ENCODE measurements around the gene GRM4.

GRM4 gene

DNA sequence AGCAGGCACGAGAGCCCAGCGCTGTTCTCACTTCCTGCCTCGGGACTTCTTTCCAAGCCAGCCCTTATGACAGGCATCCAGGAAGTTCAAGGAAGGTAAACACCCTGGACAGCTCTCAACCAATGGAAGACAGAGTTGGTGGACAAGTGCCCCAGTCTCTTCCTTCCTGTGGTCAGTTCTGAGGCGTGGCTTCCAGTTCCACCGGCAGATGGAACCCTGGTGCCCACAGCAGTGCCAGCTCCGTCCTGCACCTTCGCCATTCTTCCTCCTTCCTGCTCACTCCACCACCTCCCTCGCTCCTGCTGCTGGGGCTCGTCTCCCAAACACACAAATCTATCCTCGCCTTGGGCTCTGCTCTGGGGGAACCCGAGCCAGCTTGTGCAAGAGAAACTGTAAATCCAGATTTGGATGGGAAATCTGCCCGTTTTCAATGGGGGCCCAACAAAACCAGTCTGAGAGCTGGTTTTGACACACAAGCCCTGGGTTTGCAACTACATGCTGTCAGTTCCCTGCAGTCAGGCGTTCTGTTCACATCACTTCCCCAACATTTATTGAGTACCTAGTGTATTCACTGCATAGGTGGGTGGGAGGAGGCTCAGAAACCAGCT lies 162.7 kb downstream of the GRM4 start:
- Histone ChIP-seq H3K4me3 (ENCODE audit: low read depth in 1 of 2, low read length in 2 of 2) (no peak overlapping the region), H3K27ac (ENCODE audit: low read length) (no peak overlapping the region), H3K9me3 (ENCODE audit: control insufficient read depth in 1 of 2, low read length in 2 of 2) (no peaks in the 10 kb centered on the region), H3K4me1 (ENCODE audit: control insufficient read depth in 1 of 2, insufficient read depth in 2 of 2, low read length in 2 of 2) (no peaks in the 10 kb centered on the region), H3K27me3 (ENCODE audit: low read depth, low read length) (no peaks in the 10 kb centered on the region), H3K36me3 (ENCODE audit: control insufficient read depth in 1 of 2, insufficient read depth in 2 of 2, low read length in 2 of 2) (no peaks in the 10 kb centered on the region)

DNA sequence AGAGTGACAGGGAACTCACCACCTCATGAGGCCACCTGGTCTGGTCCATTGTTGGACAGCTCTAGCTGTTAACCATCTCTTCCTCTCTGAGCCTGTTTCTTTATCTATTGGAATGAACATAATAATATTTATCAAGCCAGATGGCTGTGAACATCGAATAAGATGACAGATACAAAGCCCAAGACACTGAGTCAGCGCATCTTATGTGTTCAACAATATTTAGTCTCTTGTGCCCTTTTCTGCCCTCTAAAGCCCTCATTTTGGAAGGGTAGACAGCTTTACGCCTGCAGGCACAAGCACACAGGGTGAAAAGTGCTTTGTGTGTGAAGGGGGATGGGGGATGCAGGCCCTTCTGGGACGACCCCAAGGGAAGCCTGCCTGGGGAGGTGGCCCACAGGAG lies 164.0 kb downstream of the GRM4 start:
- Histone ChIP-seq H3K4me3 (ENCODE audit: low read depth in 1 of 2, low read length in 2 of 2) (no peak overlapping the region), H3K4me1 (ENCODE audit: control insufficient read depth in 1 of 2, insufficient read depth in 2 of 2, low read length in 2 of 2) (no peaks in the 10 kb centered on the region), H3K27ac (ENCODE audit: low read length) (no peak overlapping the region)

DNA sequence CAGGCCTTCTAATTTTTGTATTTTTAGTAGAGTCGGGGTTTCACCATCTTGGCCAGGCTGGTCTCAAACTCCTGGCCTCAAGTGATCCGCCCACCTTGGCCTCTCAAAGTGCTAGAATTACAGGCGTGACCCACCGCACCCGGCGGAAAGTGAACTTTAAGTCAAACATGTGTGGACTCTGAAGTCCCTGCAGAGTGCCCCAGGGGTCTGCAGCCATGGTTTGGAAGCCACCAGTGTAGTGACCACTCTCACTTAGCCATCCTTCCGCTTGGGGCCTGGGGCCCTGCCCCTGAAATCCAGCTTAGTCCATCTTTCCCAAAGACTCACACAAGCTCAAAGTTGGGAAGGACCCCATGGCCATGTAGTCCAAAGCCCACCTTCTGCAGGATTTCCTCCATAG lies 164.5 kb downstream of the GRM4 start:
- H3K4me1 ChIP-seq (ENCODE audit: control insufficient read depth in 1 of 2, insufficient read depth in 2 of 2, low read length in 2 of 2) = no peaks in the 10 kb centered on the region
- no peaks in the 10 kb centered on the region for H3K9me3 ChIP-seq (ENCODE audit: control insufficient read depth in 1 of 2, low read length in 2 of 2)
- no peaks in the 10 kb centered on the region for H3K36me3 ChIP-seq (ENCODE audit: control insufficient read depth in 1 of 2, insufficient read depth in 2 of 2, low read length in 2 of 2)
- H3K4me3 ChIP-seq (ENCODE audit: low read depth in 1 of 2, low read length in 2 of 2) = no peak overlapping the region
- H3K27ac ChIP-seq (ENCODE audit: low read length) = no peak overlapping the region
- H3K27me3 ChIP-seq (ENCODE audit: low read depth, low read length) = peaks cover 3% of the 10 kb centered on the region

More for the DNA sequence above, 164.0 kb downstream of the GRM4 start:
- Histone ChIP-seq H3K27me3 (ENCODE audit: low read depth, low read length) (no peaks in the 10 kb centered on the region), H3K36me3 (ENCODE audit: control insufficient read depth in 1 of 2, insufficient read depth in 2 of 2, low read length in 2 of 2) (no peaks in the 10 kb centered on the region), H3K9me3 (ENCODE audit: control insufficient read depth in 1 of 2, low read length in 2 of 2) (no peaks in the 10 kb centered on the region)

DNA sequence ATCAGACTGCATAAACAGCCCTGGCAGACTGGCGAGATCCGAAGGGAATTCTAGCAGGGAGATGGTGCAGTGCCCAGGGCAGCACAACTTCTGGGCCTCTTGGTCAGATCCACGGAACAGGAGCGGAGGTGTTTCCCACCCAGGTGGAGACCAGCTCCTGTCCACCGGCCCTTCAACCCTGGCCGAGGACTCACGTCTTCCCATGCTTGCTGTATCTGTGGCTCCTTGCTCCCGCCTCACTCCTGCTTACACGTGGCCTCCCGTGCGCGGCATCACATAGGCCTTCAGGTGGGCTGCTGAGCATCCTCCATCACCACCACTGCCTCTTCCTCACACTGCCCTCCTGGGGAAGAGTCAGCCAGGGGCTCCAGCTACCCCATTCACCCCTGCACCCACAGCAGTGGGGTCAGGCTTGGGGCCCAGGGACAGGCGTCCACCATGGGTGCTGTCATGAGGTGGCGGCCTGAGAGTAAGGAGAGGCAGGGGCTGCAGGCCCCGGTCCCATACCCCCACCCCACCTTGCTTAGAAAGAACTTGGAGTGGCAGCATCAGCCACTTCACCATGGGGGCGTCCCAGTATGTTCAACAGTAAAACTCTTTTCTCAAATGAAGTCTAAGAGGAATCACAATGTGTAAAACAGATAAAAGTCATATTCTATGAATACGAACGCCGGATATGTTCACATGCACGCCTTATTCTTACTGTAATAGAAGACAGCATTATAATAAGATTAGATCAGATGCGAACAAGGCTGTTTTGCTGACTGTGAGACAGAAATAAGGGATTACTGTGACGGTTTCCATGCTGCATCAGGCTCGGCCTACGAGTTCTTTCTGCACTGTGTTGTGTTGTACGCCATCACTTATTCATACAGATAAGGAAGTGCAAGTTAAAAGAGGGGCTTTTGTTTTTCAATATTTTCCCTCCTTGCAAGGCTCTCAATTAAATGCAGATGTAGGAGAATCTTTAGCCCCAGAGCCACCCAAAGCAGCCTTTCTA lies 165.4 kb downstream of the GRM4 start:
- Histone ChIP-seq H3K27ac (ENCODE audit: low read length) (no peak overlapping the region), H3K36me3 (ENCODE audit: control insufficient read depth in 1 of 2, insufficient read depth in 2 of 2, low read length in 2 of 2) (no peaks in the 10 kb centered on the region), H3K27me3 (ENCODE audit: low read depth, low read length) (peaks cover 8% of the 10 kb centered on the region), H3K4me1 (ENCODE audit: control insufficient read depth in 1 of 2, insufficient read depth in 2 of 2, low read length in 2 of 2) (no peaks in the 10 kb centered on the region), H3K9me3 (ENCODE audit: control insufficient read depth in 1 of 2, low read length in 2 of 2) (no peaks in the 10 kb centered on the region), H3K4me3 (ENCODE audit: low read depth in 1 of 2, low read length in 2 of 2) (no peak overlapping the region)

DNA sequence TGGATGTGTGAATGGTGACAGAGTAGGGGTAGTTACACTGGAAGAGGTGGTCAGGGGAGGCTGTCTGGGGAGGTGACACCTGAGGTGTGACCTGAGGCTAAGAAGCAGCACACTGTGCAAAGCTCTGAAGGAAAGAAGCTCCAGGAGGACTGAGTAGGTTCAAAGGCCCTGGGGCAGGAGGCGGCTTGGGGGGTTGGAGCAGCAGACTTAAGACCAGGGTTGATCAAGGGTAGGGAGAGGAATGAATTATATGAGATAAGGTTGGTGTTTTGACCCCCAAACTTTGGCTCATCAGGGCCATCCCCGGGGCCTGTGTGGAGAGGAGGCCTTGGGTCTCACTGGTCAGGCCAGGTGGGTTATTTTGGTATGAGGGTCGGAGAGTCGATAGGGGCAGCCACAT lies 166.1 kb downstream of the GRM4 start:
- H3K9me3 ChIP-seq (ENCODE audit: control insufficient read depth in 1 of 2, low read length in 2 of 2) = no peaks in the 10 kb centered on the region
- no peaks in the 10 kb centered on the region for H3K4me1 ChIP-seq (ENCODE audit: control insufficient read depth in 1 of 2, insufficient read depth in 2 of 2, low read length in 2 of 2)
- H3K27me3 ChIP-seq (ENCODE audit: low read depth, low read length) = peaks cover 8% of the 10 kb centered on the region
- H3K27ac ChIP-seq (ENCODE audit: low read length) = no peak overlapping the region
- no peaks in the 10 kb centered on the region for H3K36me3 ChIP-seq (ENCODE audit: control insufficient read depth in 1 of 2, insufficient read depth in 2 of 2, low read length in 2 of 2)
- H3K4me3 ChIP-seq (ENCODE audit: low read depth in 1 of 2, low read length in 2 of 2) = no peak overlapping the region

DNA sequence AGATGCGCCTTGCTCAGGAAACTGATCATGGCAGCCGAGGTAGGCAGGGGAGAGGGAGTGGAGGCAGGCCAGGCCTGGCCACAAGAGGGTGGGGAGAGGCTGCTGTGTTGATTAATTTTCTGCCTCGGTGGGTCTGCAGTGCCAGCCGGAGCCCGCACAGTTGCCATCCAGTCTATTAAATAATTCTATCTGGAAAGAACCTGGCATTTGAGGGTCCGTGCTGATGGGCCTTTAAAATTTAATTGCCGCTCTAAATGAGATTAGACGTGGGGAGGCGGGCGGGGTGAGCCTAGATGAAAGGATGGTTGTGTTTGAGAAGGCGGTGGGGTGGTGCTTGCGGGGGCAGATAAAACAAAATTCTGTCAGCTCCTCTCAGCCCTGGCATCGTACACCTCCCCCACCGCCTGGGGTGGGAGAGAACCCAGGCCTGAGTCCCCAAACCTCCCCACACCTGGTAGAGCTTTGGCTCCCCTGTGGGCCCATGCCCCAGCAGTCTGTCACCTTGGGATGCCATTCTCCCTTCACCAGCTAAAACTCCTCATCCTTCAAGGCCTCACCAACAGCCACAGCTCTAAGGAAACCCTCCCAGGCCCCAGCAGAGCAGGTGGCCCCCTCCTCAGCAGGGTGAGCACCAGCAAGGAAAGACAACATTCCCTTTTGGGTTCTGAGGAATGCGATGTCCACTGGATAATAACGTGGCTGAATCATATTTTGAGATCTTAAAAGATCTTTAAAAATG lies 167.3 kb downstream of the GRM4 start:
- no peak overlapping the region for H3K4me3 ChIP-seq (ENCODE audit: low read depth in 1 of 2, low read length in 2 of 2)
- no peaks in the 10 kb centered on the region for H3K9me3 ChIP-seq (ENCODE audit: control insufficient read depth in 1 of 2, low read length in 2 of 2)
- H3K4me1 ChIP-seq (ENCODE audit: control insufficient read depth in 1 of 2, insufficient read depth in 2 of 2, low read length in 2 of 2) = no peaks in the 10 kb centered on the region
- H3K27ac ChIP-seq (ENCODE audit: low read length) = no peak overlapping the region
- H3K36me3 ChIP-seq (ENCODE audit: control insufficient read depth in 1 of 2, insufficient read depth in 2 of 2, low read length in 2 of 2) = no peaks in the 10 kb centered on the region
- H3K27me3 ChIP-seq (ENCODE audit: low read depth, low read length) = peaks cover 8% of the 10 kb centered on the region

DNA sequence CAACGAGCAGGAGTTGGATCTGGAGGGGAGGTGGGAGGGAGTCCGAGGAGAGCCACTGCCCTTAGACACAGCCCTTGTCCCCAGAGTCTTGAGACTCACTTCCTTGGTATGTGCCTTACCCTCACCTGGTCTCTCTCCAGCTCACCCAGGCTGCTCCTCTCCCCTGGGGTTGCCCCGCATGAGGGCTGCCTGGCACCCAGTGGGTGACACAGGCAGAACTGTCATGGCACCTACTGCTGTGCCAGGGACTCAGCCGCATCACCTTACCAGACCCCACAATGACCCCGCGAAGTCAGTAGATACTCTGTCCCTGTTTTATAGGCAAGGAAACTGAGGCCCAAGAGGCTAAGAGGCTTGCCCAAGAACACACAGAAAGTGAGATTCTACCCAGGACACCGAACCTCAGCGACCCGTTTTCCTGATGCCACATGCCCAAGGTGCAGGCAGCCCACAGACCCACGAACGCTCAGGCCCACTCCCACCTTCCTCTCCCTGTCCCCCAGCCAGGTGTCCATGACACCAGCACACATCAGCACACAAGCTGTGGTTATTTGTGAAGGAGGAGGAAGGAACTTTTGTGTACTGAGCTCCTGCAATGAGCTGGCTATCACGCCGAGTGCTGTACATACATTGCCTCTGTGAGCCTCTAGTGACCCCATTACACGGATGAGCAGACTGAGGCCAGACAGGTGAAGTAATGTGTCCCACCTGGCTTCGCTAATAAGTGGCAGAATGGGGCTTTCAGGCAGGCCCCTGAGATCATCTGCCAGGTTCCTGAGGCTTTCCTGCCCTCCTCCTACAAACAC lies 168.1 kb downstream of the GRM4 start:
- Histone ChIP-seq H3K4me1 (ENCODE audit: control insufficient read depth in 1 of 2, insufficient read depth in 2 of 2, low read length in 2 of 2) (no peaks in the 10 kb centered on the region), H3K27ac (ENCODE audit: low read length) (no peak overlapping the region), H3K9me3 (ENCODE audit: control insufficient read depth in 1 of 2, low read length in 2 of 2) (no peaks in the 10 kb centered on the region), H3K27me3 (ENCODE audit: low read depth, low read length) (peaks cover 8% of the 10 kb centered on the region), H3K4me3 (ENCODE audit: low read depth in 1 of 2, low read length in 2 of 2) (no peak overlapping the region), H3K36me3 (ENCODE audit: control insufficient read depth in 1 of 2, insufficient read depth in 2 of 2, low read length in 2 of 2) (no peaks in the 10 kb centered on the region)

DNA sequence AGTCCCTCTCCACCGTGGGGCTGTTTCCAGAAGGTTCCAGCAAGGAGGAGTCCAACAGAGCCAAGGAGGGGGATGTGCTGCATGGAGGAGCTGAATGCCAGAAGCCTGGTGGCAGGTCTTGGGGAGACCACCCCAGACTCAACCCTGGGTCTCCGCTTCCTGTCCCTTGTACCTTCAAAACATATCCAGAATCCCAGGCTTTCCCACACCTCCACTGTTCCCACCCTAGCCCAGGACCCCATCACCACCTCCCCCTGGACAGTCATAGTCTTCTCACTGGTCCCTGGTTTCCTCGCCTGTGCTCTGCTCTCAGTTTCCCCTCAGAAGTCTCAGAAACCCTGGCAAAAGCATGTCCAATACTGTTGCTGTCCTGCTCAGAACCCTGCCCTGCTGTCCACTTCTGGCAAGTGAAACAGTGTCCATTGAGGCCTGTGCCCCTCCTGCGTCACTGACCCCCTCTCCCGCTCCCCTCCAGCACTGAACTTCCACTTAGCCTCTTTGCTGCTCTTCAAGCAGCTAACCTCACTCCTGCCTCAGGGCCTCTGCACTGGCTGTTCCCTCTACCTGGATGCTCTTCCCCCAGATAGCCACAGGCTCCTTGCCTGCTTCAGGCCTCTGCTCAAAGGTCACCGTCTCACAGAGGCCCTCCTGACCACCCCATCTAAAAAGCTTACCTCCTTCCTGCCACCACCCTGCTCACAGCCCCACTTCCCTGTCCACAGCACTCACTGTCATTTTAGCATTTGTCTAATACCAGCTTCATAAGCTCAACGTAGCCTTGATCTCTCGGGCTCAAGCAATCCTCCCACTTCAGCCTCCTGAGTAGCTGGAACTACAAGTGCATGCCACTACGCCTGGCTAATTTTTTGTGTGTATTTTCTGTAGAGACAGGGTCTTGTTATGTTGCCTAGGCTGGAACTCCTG lies 169.2 kb downstream of the GRM4 start:
- Histone ChIP-seq H3K9me3 (ENCODE audit: control insufficient read depth in 1 of 2, low read length in 2 of 2) (peaks cover 0 to 5% of the 10 kb centered on the region in 2 donors), H3K4me3 (ENCODE audit: low read depth in 1 of 2, low read length in 2 of 2) (no peak overlapping the region), H3K36me3 (ENCODE audit: control insufficient read depth in 1 of 2, insufficient read depth in 2 of 2, low read length in 2 of 2) (no peaks in the 10 kb centered on the region), H3K27me3 (ENCODE audit: low read depth, low read length) (peaks cover 8% of the 10 kb centered on the region), H3K4me1 (ENCODE audit: control insufficient read depth in 1 of 2, insufficient read depth in 2 of 2, low read length in 2 of 2) (no peaks in the 10 kb centered on the region), H3K27ac (ENCODE audit: low read length) (no peak overlapping the region)

DNA sequence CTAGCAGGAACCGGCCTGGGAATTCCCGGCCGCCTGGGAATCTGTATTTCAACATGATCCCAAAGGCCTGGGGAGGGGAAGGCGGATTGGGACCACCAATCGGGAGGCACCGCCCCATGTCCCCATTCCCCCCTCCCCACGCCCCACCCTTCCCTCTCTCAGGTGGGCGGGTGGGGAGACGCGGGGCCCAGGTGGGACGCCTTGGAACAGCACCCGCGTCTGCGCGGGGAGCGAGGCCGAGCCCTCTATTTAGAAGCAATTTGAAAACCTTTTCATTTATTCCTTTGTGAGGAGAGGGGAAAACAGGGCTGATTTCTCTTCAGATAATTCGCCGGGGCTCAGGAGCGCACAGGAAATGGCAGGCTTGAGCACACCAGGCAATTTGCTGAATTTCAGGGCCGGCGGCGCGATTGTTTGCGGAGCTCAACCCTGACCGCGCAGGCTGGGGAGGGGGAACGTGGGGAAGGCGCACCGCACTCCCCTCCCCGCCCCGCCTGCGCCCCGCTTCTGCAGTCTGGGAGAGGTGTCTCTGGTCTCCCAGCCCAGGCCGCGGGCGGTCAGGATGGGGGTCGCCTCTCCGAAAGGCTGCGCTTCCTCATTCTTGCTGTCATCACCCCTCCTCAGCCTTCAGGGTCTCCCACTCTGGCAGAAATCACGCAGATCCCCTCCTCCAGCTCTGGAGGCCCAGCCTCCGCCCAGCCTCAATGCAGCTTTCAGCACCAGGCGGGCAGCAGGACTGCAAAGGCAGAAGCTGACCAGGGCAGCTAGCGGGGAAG lies 170.0 kb downstream of the GRM4 start:
- H3K27ac ChIP-seq (ENCODE audit: low read length) = no peak overlapping the region
- no peak overlapping the region for H3K4me3 ChIP-seq (ENCODE audit: low read depth in 1 of 2, low read length in 2 of 2)
- no peaks in the 10 kb centered on the region for H3K4me1 ChIP-seq (ENCODE audit: control insufficient read depth in 1 of 2, insufficient read depth in 2 of 2, low read length in 2 of 2)
- peaks cover 0 to 5% of the 10 kb centered on the region in 2 donors for H3K9me3 ChIP-seq (ENCODE audit: control insufficient read depth in 1 of 2, low read length in 2 of 2)
- no peaks in the 10 kb centered on the region for H3K36me3 ChIP-seq (ENCODE audit: control insufficient read depth in 1 of 2, insufficient read depth in 2 of 2, low read length in 2 of 2)
- peaks cover 8% of the 10 kb centered on the region for H3K27me3 ChIP-seq (ENCODE audit: low read depth, low read length)
